ENCODE results near the gene DHRS7B.

DNA sequence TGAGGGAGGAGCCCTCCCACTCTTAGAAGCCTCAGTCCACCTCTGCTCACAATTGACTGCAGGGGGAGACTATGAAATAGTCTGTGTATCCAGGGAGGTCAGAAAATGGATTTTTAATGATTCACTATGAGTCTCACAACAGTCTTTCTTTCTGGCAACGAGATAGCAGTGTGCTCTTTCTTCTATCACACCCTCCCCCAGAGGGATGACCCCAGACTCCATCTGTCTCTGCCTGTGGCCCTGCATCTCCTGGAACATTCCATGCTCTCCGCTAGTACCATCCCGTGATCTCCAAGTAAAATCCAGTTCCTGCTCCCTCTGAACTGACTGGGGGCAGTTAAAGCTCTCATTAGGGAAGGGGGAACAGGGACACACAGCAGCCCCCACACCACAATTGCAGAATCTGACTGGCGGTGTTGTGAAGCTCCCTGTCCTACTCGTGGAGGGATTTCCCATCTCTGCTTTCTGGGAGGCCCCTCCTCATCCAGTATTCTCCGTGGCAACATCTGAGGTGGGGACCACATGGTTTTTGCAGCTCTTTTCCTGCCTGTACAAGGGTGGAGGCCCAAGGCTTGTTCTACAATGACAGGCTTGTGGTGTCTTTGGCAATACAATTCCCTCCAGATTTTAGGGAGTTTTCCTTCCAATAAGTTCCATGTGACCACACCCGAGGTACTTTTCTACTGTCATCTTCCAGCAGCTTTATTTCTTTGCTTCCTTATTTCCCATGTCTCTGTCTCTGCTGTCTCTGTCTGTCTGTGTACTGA, 107.0 kb downstream of the DHRS7B start:
- TF ChIP-seq, protein P1, sequence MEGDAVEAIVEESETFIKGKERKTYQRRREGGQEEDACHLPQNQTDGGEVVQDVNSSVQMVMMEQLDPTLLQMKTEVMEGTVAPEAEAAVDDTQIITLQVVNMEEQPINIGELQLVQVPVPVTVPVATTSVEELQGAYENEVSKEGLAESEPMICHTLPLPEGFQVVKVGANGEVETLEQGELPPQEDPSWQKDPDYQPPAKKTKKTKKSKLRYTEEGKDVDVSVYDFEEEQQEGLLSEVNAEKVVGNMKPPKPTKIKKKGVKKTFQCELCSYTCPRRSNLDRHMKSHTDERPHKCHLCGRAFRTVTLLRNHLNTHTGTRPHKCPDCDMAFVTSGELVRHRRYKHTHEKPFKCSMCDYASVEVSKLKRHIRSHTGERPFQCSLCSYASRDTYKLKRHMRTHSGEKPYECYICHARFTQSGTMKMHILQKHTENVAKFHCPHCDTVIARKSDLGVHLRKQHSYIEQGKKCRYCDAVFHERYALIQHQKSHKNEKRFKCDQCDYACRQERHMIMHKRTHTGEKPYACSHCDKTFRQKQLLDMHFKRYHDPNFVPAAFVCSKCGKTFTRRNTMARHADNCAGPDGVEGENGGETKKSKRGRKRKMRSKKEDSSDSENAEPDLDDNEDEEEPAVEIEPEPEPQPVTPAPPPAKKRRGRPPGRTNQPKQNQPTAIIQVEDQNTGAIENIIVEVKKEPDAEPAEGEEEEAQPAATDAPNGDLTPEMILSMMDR (conservative IDR thresholded peaks at IDR 0.05 in 1 of 2, IDR thresholded peaks at IDR 0.05 in 1 of 2; ENCODE audit: low read depth in 1 of 2, low read length in 2 of 2) = no peak
- no peak for TF ChIP-seq EZH2 (IDR thresholded peaks at IDR 0.05; ENCODE audit: low read length, missing control alignments)
